ENCODE results near the gene TOLLIP. TPM values are rescaled to one million over a fixed set of nuclear protein-coding genes. Genes with fewer than 3 reads are reported as not detected.
A peak's percentile ranks its signal among the peaks of the same experiment; 100 is the strongest.

TOLLIP gene
- polyA plus RNA-seq, 2 of the 4 experiments (the other 2 are of a cell fraction) = 26.5 to 37.9 TPM

GRCh38 chr11:1261241-1262071 is 48.0 kb downstream of the TOLLIP start:
- DNase-seq (ENCODE audit: low read depth in 1 of 2, low spot score in 1 of 2) (no peak), FAIRE-seq (no peak), ATAC-seq (no peak)
- CTCF ChIA-PET = interaction anchor here (1.6 kb wide), 1 partner anchor 254 kb away, joined by 5 read pairs; no protein-coding TSS in a partner anchor
- H3K4me3 ChIP-seq = no peak overlapping the region
- POLR2A ChIA-PET = interaction anchor here (0.6 to 1.2 kb wide), 2 partner anchors 8 to 644 kb away, joined by 3 to 4 read pairs; no protein-coding TSS in a partner anchor
- TF ChIP-seq, protein P1, sequence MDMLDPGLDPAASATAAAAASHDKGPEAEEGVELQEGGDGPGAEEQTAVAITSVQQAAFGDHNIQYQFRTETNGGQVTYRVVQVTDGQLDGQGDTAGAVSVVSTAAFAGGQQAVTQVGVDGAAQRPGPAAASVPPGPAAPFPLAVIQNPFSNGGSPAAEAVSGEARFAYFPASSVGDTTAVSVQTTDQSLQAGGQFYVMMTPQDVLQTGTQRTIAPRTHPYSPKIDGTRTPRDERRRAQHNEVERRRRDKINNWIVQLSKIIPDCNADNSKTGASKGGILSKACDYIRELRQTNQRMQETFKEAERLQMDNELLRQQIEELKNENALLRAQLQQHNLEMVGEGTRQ (IDR thresholded peaks at IDR 0.05) = no peak
- TF ChIP-seq GATA3 (IDR thresholded peaks at IDR 0.05; ENCODE audit: borderline replicate concordance) = no peak
- no peak for TF ChIP-seq POLR2A (IDR thresholded peaks at IDR 0.05; ENCODE audit: low read length)
- no peak for TF ChIP-seq NPAS2 (CRISPR knock-in tag; IDR thresholded peaks at IDR 0.05; ENCODE audit: borderline replicate concordance)
- TF ChIP-seq, protein P2, sequence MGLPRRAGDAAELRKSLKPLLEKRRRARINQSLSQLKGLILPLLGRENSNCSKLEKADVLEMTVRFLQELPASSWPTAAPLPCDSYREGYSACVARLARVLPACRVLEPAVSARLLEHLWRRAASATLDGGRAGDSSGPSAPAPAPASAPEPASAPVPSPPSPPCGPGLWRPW (IDR thresholded peaks at IDR 0.05) = no peak
- TF ChIP-seq MYC (IDR thresholded peaks at IDR 0.05; ENCODE audit: borderline replicate concordance, low read length) = no peak
- TF ChIP-seq KDM5A (IDR thresholded peaks at IDR 0.05) = no peak
- no peak for TF ChIP-seq CBX8 (IDR thresholded peaks at IDR 0.05)
- no peak for TF ChIP-seq HDAC2 (IDR thresholded peaks at IDR 0.05)
- TF ChIP-seq ZSCAN20 (CRISPR knock-in tag; IDR thresholded peaks at IDR 0.05) = no peak
- TF ChIP-seq EHMT2 (IDR thresholded peaks at IDR 0.05; ENCODE audit: low read depth) = no peak
- TF ChIP-seq NR3C1 (IDR thresholded peaks at IDR 0.05) = no peak
- TF ChIP-seq HOXB5 (CRISPR knock-in tag; IDR thresholded peaks at IDR 0.05) = no peak
- TF ChIP-seq, protein P3, sequence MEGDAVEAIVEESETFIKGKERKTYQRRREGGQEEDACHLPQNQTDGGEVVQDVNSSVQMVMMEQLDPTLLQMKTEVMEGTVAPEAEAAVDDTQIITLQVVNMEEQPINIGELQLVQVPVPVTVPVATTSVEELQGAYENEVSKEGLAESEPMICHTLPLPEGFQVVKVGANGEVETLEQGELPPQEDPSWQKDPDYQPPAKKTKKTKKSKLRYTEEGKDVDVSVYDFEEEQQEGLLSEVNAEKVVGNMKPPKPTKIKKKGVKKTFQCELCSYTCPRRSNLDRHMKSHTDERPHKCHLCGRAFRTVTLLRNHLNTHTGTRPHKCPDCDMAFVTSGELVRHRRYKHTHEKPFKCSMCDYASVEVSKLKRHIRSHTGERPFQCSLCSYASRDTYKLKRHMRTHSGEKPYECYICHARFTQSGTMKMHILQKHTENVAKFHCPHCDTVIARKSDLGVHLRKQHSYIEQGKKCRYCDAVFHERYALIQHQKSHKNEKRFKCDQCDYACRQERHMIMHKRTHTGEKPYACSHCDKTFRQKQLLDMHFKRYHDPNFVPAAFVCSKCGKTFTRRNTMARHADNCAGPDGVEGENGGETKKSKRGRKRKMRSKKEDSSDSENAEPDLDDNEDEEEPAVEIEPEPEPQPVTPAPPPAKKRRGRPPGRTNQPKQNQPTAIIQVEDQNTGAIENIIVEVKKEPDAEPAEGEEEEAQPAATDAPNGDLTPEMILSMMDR (IDR thresholded peaks at IDR 0.05) = no peak
- no peak for TF ChIP-seq MAFK (IDR thresholded peaks at IDR 0.05; ENCODE audit: partially characterized antibody)
- peaks cover 10% of the 10 kb centered on the region; the same call in 2 of the 3 replicates for H3K9me3 ChIP-seq
- WGBS (ENCODE audit: missing lambda C conversion rate) = 89% methylated on average over 28 of the region's 39 CpGs
- peak overlapping the region; percentile 91 for H3K4me2 ChIP-seq
- H3K4me1 ChIP-seq = peaks cover 17% of the 10 kb centered on the region; the same call in 2 of the 3 replicates
- peak overlapping the region; percentile 84 to 92; a peak in 4 of 6 replicates for H3K27ac ChIP-seq

DNA sequence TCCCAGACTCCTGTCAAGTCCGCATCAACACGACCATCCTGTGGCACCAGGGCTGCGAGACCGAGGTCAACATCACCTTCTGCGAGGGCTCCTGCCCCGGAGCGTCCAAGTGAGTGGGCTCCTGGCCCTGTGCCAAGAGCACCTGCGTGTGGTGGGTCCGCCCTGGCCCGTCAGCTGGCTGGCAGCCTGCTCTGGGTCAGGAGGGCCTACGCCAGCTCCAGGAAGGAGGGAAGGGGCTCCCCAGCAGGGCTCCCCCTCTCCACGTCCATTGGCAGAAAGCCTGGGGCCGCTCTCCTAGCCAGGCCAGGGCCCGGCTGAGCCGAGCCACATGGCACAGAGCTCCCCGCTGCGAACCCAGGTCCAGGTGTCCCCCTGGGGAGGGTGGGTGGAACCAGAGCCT is 48.8 kb downstream of the TOLLIP start:
- Histone ChIP-seq H3K27ac (no peak overlapping the region), H3K9me3 (peaks cover 6% of the 10 kb centered on the region; the same call in 2 of the 3 replicates), H3K4me3 (no peak overlapping the region), H3K4me2 (no peak overlapping the region), H3K4me1 (peaks cover 17% of the 10 kb centered on the region; the same call in 2 of the 3 replicates)
- ChIA-PET POLR2A (no interaction called here), CTCF (interaction anchor here (1.6 kb wide), 1 partner anchor 255 kb away, joined by 5 read pairs; no protein-coding TSS in a partner anchor)
- FAIRE-seq (no peak), DNase-seq (ENCODE audit: low read depth in 1 of 2, low spot score in 1 of 2) (no peak), ATAC-seq (no peak)
- TF ChIP-seq, protein P1 (IDR thresholded peaks at IDR 0.05) = no peak
- no peak for TF ChIP-seq CEBPB (IDR thresholded peaks at IDR 0.05)
- TF ChIP-seq, protein P4, sequence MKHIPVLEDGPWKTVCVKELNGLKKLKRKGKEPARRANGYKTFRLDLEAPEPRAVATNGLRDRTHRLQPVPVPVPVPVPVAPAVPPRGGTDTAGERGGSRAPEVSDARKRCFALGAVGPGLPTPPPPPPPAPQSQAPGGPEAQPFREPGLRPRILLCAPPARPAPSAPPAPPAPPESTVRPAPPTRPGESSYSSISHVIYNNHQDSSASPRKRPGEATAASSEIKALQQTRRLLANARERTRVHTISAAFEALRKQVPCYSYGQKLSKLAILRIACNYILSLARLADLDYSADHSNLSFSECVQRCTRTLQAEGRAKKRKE (CRISPR knock-in tag; IDR thresholded peaks at IDR 0.05; ENCODE audit: low read depth) = no peak
- TF ChIP-seq JUNB (IDR thresholded peaks at IDR 0.05) = no peak
- TF ChIP-seq HEYL (CRISPR knock-in tag; IDR thresholded peaks at IDR 0.05) = no peak
- no peak for TF ChIP-seq ZSCAN20 (CRISPR knock-in tag; IDR thresholded peaks at IDR 0.05)
- no peak for TF ChIP-seq ZC3H11A (IDR thresholded peaks at IDR 0.05)
- TF ChIP-seq PHF8 (IDR thresholded peaks at IDR 0.05; ENCODE audit: borderline replicate concordance, low read depth) = no peak
- TF ChIP-seq POLR2AphosphoS2 (conservative IDR thresholded peaks at IDR 0.05; ENCODE audit: low read length) = no peak
- no peak for TF ChIP-seq RCOR1 (IDR thresholded peaks at IDR 0.05; ENCODE audit: low read depth, low read length)
- TF ChIP-seq, protein P2 (IDR thresholded peaks at IDR 0.05) = no peak
- TF ChIP-seq HDAC2 (IDR thresholded peaks at IDR 0.05) = no peak
- TF ChIP-seq FOSL2 (IDR thresholded peaks at IDR 0.05) = no peak
- TF ChIP-seq FOSL2 (CRISPR knock-in tag; IDR thresholded peaks at IDR 0.05) = no peak
- 95% methylated on average over 4 of the region's 17 CpGs for WGBS (ENCODE audit: missing lambda C conversion rate)

Measured in A549 (cell line).